GM23338 (cell line): ENCODE data around the gene BFSP2. TPM values are rescaled to one million over a fixed set of nuclear protein-coding genes. Genes with fewer than 3 reads are reported as not detected.

Experiments used
- ATAC-seq: fragments of 200-7000 bp; cut with Tn5 transposase; 3 replicates; pipeline ENCODE4 v1.9.1; 2020
- DNase-seq: peaks from one replicate; pipeline ENCODE4 v3.0.0-alpha.2; 2015; ENCODE audit warnings: low spot score
- H2AFZ ChIP-seq: fragments of 200-600 bp; sonication (generic); 2 replicates; pipeline ENCODE4 v1.8.0; 2016; ENCODE audit warnings: antibody characterized with exemption, mild to moderate bottlenecking, moderate library complexity
- H3F3A ChIP-seq: fragments of 200-600 bp; sonication (generic); replicated peaks from 2 replicates; pipeline ENCODE4 v1.8.0; 2017; ENCODE audit warnings: antibody characterized with exemption, mixed run types, low read depth
- H3K27ac ChIP-seq: fragments of 200-600 bp; sonication (generic); 2 replicates; pipeline ENCODE4 v1.6.1; 2016; ENCODE audit warnings: low read depth
- H3K27me3 ChIP-seq: fragments of 200-600 bp; sonication (generic); 2 replicates; pipeline ENCODE4 v1.8.0; 2016; ENCODE audit warnings: mild to moderate bottlenecking, mixed run types, moderate library complexity; ENCODE audit not compliant: insufficient read depth
- H3K36me3 ChIP-seq: fragments of 200-600 bp; sonication (generic); 2 replicates; pipeline ENCODE4 v1.8.0; 2016; ENCODE audit warnings: mild to moderate bottlenecking; ENCODE audit not compliant: insufficient read depth
- H3K4me1 ChIP-seq: fragments of 200-600 bp; sonication (generic); 2 replicates; pipeline ENCODE4 v1.8.0; 2016; ENCODE audit warnings: mild to moderate bottlenecking, moderate library complexity; ENCODE audit not compliant: insufficient read depth
- H3K4me2 ChIP-seq: fragments of 200-600 bp; sonication (generic); 2 replicates; pipeline ENCODE4 v1.7.1; 2017; ENCODE audit warnings: mixed run types
- H3K4me3 ChIP-seq: fragments of 200-600 bp; sonication (generic); 2 replicates; pipeline ENCODE4 v1.6.1; 2016; ENCODE audit warnings: mixed run types
- H3K79me2 ChIP-seq: fragments of 200-600 bp; sonication (generic); replicated peaks from 2 replicates; pipeline ENCODE4 v1.8.0; 2017; ENCODE audit warnings: mild to moderate bottlenecking; ENCODE audit not compliant: insufficient read depth
- H3K9me2 ChIP-seq: fragments of 200-600 bp; sonication (generic); 2 replicates; pipeline ENCODE4 v1.8.0; 2017; ENCODE audit not compliant: insufficient read depth
- H4K20me1 ChIP-seq: fragments of 200-600 bp; sonication (generic); replicated peaks from 2 replicates; pipeline ENCODE4 v1.8.0; 2017; ENCODE audit warnings: mild to moderate bottlenecking; ENCODE audit not compliant: insufficient read depth
- H3K27ac Mint-ChIP-seq: 2 replicates; pipeline ENCODE4 v1.8.0; 2020; ENCODE audit warnings: inconsistent platforms, mild to moderate bottlenecking, moderate library complexity, mixed read lengths
- H3K27me3 Mint-ChIP-seq: 3 replicates; pipeline ENCODE4 v1.8.0; 2022; ENCODE audit warnings: low read depth, mild to moderate bottlenecking, moderate library complexity, mixed read lengths, inconsistent platforms; ENCODE audit not compliant: insufficient read depth, poor library complexity
- H3K36me3 Mint-ChIP-seq: 3 replicates; pipeline ENCODE4 v1.8.0; 2021; ENCODE audit warnings: low read depth, mild to moderate bottlenecking, inconsistent platforms, moderate library complexity, mixed read lengths
- H3K4me1 Mint-ChIP-seq: 3 replicates; pipeline ENCODE4 v1.8.0; 2020; ENCODE audit warnings: mild to moderate bottlenecking, inconsistent platforms, mixed read lengths
- H3K4me3 Mint-ChIP-seq: 3 replicates; pipeline ENCODE4 v1.8.0; 2021; ENCODE audit warnings: moderate library complexity, mild to moderate bottlenecking, inconsistent platforms, mixed read lengths
- H3K9me3 Mint-ChIP-seq: 3 replicates; pipeline ENCODE4 v1.8.0; 2020; ENCODE audit warnings: moderate library complexity, mild to moderate bottlenecking, inconsistent platforms, mixed read lengths
- CREB1 ChIP-seq: fragments of 250-450 bp; sonication (Bioruptor Pico); IDR thresholded peaks from 2 replicates; pipeline ENCODE4 v1.5.0; 2020; ENCODE audit warnings: low read depth, mild to moderate bottlenecking, moderate library complexity
- ETS1 ChIP-seq: IDR thresholded peaks from 2 replicates; pipeline ENCODE4 v1.6.1; 2016; ENCODE audit warnings: antibody characterized with exemption
- EZH2 ChIP-seq: fragments of 200-600 bp; sonication (generic); IDR thresholded peaks from one replicate; pipeline ENCODE4 v1.8.0; 2017; ENCODE audit warnings: antibody characterized with exemption, mild to moderate bottlenecking, low read depth; ENCODE audit not compliant: unreplicated experiment
- EZH2phosphoT487 ChIP-seq: fragments of 200-600 bp; sonication (generic); IDR thresholded peaks from one replicate; pipeline ENCODE4 v1.8.1; 2018; ENCODE audit warnings: antibody characterized with exemption; ENCODE audit not compliant: unreplicated experiment
- JUNB ChIP-seq: IDR thresholded peaks from one replicate; pipeline ENCODE4 v1.6.1; 2016; ENCODE audit warnings: antibody characterized with exemption; ENCODE audit not compliant: unreplicated experiment
- NANOG ChIP-seq: IDR thresholded peaks from 2 replicates; pipeline ENCODE4 v1.6.1; 2016; ENCODE audit warnings: antibody characterized with exemption, borderline replicate concordance
- POLR2AphosphoS5 ChIP-seq: IDR thresholded peaks from 2 replicates; pipeline ENCODE4 v1.6.1; 2016; ENCODE audit warnings: antibody characterized with exemption, low read depth
- STAT1 ChIP-seq: IDR thresholded peaks from one replicate; pipeline ENCODE4 v1.6.1; 2016; ENCODE audit warnings: antibody characterized with exemption; ENCODE audit not compliant: unreplicated experiment
- ZNF114 ChIP-seq: fragments of 250-450 bp; sonication (Bioruptor Pico); IDR thresholded peaks from 2 replicates; pipeline ENCODE4 v1.5.0; 2020; ENCODE audit warnings: mild to moderate bottlenecking, moderate library complexity
- ZNF331 ChIP-seq: fragments of 250-450 bp; sonication (Bioruptor Pico); IDR thresholded peaks from 2 replicates; pipeline ENCODE4 v1.5.0; 2020; ENCODE audit warnings: low read depth, mild to moderate bottlenecking, moderate library complexity
- ZNF462 ChIP-seq: fragments of 250-450 bp; sonication (Bioruptor Pico); IDR thresholded peaks from 2 replicates; pipeline ENCODE4 v1.5.0; 2020; ENCODE audit warnings: mild to moderate bottlenecking, moderate library complexity
- polyA plus RNA-seq: library from polyadenylated mRNA; unstranded; fragments of >200 nt; fragmentation: Nextera tagmentation; extraction: Ambion mirVana; gene quantifications from 2 replicates; pipeline ENCODE4 v1.2.1, GENCODE V29; 2016
- total RNA-seq: library from RNA; depleted of rRNA; stranded (reverse); fragments of >200 nt; shearing (Covaris generic); gene quantifications from 2 replicates; pipeline ENCODE4 v1.2.3, GENCODE V29; 2014
- TF ChIP-seq, protein P1 (sequence below), 2 experiments: fragments of 200-600 bp in 1 of 2; sonication (generic) in 1 of 2; conservative IDR thresholded peaks; 2 replicates each; pipeline versions ENCODE4 v1.5.1 to v1.6.1; 2016 to 2017; ENCODE audit warnings: antibody characterized with exemption in 2 of 2, low read depth in 2 of 2, mild to moderate bottlenecking in 2 of 2, moderate library complexity in 1 of 2
- TF ChIP-seq, protein P2 (sequence below): IDR thresholded peaks from one replicate; pipeline ENCODE4 v1.6.1; 2018; ENCODE audit warnings: antibody characterized with exemption; ENCODE audit not compliant: unreplicated experiment

BFSP2 gene
- total and polyA plus RNA-seq, 2 experiments from 2014 or later: not detected

- TF ChIP-seq ZNF114 (CRISPR knock-in tag) (no peak), JUNB (no peak), EZH2 (no peak)
These were observed 42.0 kb downstream of the BFSP2 start (continued) for GRCh38 chr3:133441867-133442270.

DNA sequence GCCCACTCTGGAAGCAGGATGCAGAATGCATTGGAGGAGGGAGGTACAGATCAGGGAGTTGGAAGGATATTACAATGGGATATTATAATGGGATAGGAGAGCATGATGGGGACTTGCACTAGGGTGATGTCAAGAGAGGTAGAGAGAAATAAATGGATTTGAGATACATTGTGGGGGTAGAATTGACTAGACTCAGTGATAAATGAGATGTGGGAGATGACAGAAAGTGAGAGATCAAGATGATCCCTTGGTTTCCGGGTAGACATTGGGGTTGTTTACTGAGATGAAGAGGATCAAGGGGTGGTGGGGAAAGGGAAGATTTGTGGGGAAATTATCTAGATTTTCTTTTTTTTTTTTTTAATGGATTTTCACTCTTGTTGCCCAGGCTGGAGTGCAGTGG lies 42.7 kb downstream of the BFSP2 start:
- Histone ChIP-seq H3K79me2 (no peaks in the 10 kb centered on the region), H3K4me3 (no peak overlapping the region), H4K20me1 (no peaks in the 10 kb centered on the region), H3K27ac (no peak overlapping the region), H3K36me3 (no peaks in the 10 kb centered on the region), H3K4me2 (no peak overlapping the region), H3K27me3 (no peaks in the 10 kb centered on the region), H2AFZ (no peak overlapping the region; the same call in 1 of the 2 replicates), H3F3A (no peaks in the 10 kb centered on the region), H3K9me2 (no peaks in the 10 kb centered on the region), H3K4me1 (no peaks in the 10 kb centered on the region)
- no peak overlapping the region for H3K27ac Mint-ChIP-seq
- ATAC-seq (no peak), DNase-seq (no peak)
- no peaks in the 10 kb centered on the region for H3K4me1 Mint-ChIP-seq
- peaks cover 1% of the 10 kb centered on the region for H3K27me3 Mint-ChIP-seq
- peaks cover 4% of the 10 kb centered on the region; the same call in 2 of the 3 replicates for H3K9me3 Mint-ChIP-seq
- TF ChIP-seq, protein P1, sequence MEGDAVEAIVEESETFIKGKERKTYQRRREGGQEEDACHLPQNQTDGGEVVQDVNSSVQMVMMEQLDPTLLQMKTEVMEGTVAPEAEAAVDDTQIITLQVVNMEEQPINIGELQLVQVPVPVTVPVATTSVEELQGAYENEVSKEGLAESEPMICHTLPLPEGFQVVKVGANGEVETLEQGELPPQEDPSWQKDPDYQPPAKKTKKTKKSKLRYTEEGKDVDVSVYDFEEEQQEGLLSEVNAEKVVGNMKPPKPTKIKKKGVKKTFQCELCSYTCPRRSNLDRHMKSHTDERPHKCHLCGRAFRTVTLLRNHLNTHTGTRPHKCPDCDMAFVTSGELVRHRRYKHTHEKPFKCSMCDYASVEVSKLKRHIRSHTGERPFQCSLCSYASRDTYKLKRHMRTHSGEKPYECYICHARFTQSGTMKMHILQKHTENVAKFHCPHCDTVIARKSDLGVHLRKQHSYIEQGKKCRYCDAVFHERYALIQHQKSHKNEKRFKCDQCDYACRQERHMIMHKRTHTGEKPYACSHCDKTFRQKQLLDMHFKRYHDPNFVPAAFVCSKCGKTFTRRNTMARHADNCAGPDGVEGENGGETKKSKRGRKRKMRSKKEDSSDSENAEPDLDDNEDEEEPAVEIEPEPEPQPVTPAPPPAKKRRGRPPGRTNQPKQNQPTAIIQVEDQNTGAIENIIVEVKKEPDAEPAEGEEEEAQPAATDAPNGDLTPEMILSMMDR (conservative IDR thresholded peaks at IDR 0.05; ENCODE audit: low read depth in 2 of 2): no peak
- TF ChIP-seq CREB1 (CRISPR knock-in tag): no peak
- no peak for TF ChIP-seq ZNF114 (CRISPR knock-in tag)
- no peak for TF ChIP-seq NANOG
- no peak for TF ChIP-seq ZNF462 (CRISPR knock-in tag)
- TF ChIP-seq ZNF331 (CRISPR knock-in tag): no peak
- TF ChIP-seq, protein P2, sequence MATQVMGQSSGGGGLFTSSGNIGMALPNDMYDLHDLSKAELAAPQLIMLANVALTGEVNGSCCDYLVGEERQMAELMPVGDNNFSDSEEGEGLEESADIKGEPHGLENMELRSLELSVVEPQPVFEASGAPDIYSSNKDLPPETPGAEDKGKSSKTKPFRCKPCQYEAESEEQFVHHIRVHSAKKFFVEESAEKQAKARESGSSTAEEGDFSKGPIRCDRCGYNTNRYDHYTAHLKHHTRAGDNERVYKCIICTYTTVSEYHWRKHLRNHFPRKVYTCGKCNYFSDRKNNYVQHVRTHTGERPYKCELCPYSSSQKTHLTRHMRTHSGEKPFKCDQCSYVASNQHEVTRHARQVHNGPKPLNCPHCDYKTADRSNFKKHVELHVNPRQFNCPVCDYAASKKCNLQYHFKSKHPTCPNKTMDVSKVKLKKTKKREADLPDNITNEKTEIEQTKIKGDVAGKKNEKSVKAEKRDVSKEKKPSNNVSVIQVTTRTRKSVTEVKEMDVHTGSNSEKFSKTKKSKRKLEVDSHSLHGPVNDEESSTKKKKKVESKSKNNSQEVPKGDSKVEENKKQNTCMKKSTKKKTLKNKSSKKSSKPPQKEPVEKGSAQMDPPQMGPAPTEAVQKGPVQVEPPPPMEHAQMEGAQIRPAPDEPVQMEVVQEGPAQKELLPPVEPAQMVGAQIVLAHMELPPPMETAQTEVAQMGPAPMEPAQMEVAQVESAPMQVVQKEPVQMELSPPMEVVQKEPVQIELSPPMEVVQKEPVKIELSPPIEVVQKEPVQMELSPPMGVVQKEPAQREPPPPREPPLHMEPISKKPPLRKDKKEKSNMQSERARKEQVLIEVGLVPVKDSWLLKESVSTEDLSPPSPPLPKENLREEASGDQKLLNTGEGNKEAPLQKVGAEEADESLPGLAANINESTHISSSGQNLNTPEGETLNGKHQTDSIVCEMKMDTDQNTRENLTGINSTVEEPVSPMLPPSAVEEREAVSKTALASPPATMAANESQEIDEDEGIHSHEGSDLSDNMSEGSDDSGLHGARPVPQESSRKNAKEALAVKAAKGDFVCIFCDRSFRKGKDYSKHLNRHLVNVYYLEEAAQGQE: no peak
- TF ChIP-seq EZH2: no peak
- TF ChIP-seq JUNB: no peak
- TF ChIP-seq POLR2AphosphoS5: no peak
- no peak for TF ChIP-seq ETS1
- TF ChIP-seq STAT1: no peak
- TF ChIP-seq EZH2phosphoT487: no peak
- H3K4me3 Mint-ChIP-seq: no peak overlapping the region
- H3K36me3 Mint-ChIP-seq: no peaks in the 10 kb centered on the region
